HG03575 (cell line): Measurements from ENCODE around the gene AK8.

Experiments
- ATAC-seq: cut with Tn5 transposase; IDR thresholded peaks from one replicate; pipeline ENCODE4 v1.9.1; 2021; ENCODE audit not compliant: unreplicated experiment, insufficient number of reproducible peaks, low FRiP score; ENCODE audit errors: extremely low read depth

AK8 gene, protein sequence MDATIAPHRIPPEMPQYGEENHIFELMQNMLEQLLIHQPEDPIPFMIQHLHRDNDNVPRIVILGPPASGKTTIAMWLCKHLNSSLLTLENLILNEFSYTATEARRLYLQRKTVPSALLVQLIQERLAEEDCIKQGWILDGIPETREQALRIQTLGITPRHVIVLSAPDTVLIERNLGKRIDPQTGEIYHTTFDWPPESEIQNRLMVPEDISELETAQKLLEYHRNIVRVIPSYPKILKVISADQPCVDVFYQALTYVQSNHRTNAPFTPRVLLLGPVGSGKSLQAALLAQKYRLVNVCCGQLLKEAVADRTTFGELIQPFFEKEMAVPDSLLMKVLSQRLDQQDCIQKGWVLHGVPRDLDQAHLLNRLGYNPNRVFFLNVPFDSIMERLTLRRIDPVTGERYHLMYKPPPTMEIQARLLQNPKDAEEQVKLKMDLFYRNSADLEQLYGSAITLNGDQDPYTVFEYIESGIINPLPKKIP

DNA sequence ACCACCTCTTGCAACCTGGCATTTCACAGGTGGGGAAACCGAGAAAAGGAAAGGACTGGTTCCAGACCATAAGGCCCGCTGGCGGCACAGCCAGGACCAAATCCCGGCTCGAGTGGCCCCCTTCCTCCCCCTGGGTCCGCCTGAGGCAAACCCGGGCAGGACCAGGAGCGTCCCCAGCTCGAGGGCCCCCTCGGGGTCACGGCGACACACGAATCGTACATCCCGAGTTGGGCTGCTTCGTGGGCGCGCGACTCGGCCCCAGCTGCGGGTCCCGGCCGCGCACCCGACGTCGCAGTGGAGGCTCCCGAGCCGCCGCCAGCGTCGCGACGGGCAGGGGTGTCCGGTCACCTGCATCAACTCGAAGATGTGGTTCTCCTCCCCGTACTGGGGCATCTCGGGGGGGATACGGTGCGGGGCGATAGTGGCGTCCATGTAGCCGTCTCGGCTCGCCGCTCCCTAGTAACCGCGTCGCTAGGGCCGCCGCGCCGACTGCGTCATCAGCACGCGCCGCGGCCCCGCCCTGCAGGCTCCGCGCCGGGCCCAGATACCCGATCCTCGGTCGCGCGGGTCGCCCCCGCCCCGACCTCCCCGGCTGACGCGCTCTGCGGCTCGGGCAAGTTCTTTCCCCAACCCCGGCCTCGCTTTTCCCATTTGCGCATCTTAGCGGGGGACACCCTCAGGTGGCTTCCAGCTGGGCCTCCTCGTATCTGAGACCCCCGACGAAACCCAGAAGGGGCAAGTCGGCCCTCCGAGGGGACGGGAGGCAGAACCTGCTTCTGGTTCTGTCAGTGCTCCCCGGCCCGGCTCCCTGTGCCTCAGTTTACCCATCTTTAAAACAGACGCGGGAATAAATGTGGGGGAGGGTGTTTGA lies at the start of gene AK8:
Gene AK8, minus strand, starts transcription at position 461 of the 871 bp plus-strand sequence. Its CDS starts 29 bp downstream, at position 432.
- no peak for ATAC-seq

DNA sequence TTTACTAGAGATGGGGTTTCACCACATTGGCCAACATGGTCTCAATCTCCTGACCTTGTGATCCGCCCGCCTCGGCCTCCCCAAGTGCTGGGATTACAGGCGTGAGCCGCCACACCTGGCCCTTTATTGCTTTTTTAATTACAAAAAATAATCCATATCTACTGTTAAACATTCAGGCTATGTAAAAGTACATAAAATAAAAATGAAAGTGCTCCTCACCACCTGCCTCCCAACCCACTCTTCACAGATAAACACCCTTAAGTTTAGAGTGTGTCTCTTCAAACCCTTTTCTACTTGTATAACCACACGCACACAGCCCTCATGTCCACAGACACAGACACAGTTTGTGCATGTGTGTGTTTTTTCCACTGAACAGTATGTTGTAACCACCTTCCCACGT lies 49.6 kb upstream of the AK8 start:
- ATAC-seq = no peak

DNA sequence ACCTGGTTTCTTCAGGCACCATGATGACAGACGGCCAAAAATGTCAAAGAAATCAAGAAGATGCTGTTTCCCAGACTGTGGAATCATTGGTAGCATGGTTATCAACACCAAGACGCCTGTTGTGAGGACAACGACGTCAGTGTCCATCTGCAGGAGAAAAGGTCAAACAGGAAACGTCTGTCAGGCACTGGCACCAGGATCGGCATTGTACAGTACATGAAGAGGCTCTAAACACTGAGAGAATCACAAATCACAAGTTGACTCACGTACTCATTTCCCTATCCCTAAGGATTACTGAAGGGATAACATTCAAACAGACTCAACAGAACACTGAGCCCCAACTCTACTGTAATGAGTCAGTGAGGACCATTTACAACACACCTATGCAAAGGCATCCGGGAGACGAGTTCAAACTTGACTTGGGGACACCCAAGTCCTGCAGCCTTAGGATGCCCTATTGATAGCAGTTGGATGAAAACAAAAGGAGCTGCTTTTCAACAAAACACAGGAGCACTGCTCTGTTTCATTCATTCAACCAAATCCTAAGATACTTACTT lies 45.3 kb upstream of the AK8 start:
- ATAC-seq = no peak

DNA sequence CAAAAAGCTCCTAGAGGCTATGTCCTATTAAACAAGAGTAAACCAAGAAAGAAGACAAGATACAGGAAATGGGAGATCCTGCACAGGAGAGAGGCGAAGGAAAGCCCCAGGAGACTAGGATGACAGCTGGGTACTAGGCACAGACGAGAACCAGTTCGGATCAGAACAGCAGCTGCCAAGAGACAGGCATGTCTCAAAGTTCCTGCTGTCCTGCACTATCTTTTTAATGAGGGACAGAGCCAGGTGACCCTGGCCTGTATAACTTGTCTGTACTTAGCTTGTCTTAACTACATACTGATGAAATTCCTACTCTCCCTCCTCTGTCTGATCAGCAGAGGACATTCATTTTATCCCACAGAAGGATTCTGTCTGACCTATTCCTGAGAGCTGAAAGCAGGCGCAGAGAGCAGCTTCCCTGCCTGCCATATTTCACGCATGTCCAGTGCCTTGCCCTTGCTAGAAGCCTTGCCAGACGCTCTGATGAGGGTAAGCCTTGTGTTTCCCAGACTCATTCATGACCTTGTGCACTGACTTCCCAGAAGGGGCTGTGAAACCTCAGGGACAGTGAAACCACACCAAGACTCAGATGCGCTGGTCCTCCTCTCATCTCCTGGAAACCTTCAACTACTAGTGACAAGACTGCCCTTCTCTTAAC lies 41.7 kb upstream of the AK8 start:
- no peak for ATAC-seq

DNA sequence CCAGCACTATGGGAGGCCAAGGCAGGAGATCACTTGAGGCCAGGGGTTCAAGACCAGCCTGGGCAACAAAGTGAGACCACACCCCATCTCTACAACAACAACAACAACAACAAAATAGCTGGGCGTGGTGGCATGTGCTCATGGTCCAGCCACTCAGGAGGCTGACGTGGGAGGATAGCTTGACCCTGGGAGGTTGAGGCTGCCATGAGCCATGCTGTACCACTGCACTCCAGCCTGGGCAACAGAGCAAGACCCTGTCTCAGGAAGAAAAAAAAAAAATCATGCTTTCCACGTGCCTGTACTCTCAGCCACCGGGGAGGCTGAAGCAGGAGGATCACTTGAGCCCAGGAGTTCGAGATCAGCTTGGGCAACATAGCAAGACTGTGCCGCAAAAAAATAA lies 36.8 kb upstream of the AK8 start:
- no peak for ATAC-seq

DNA sequence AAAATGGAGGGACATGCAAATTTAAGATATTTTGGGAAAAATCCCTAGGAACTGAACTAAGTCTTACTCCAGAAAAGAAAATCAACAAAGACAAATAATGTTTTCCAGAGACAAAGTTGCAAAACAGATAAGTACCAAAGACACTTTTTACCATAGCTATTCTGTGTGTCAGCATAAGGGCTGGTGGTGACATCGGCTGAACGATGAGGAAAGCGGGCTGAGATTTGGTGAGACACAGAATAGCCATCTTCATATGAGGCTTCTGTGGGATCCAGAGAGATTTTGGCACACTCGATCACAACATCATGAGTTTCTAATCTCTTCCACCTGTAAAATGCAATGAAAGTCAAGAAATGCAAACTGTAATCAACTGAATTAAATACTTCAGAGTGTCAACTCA lies 34.0 kb upstream of the AK8 start:
- no peak for ATAC-seq

DNA sequence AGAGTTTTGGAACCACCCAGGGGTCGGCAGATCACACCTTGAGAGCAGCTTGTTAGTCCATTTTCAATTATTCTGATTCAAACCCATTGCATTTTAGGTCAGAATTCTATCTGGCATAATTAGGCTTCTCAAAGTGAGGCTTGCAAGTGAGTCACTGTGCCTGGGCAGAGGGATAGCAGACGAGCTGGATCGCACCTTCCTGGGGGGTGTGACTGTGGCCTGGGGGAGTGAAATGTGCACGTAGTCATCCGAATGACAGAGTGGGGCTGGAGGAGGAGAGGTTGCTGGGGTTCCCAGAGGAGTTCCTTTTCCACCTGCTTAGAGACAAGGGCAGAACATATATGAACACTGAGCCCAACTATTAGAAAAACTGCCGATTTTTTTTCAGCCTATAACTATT lies 32.3 kb upstream of the AK8 start:
- ATAC-seq = no peak

DNA sequence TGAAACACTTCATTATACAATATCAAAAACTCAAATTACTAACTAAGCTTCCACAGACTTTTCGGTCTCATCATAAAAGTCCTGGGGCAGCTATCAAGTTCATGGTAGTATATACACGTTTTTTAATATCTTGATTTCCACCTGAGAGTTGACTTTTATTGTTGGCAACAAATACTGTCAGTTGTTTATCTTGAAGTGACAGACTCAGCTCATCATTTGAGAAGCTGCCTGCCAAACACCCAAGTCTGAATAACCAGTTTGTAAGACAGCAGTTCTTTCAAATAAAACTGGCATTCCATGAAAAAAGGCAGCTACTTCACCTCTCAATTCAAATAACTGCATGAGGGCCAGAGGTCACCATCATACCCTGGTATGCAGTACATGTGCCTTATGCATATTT lies 31.2 kb upstream of the AK8 start:
- ATAC-seq = no peak

DNA sequence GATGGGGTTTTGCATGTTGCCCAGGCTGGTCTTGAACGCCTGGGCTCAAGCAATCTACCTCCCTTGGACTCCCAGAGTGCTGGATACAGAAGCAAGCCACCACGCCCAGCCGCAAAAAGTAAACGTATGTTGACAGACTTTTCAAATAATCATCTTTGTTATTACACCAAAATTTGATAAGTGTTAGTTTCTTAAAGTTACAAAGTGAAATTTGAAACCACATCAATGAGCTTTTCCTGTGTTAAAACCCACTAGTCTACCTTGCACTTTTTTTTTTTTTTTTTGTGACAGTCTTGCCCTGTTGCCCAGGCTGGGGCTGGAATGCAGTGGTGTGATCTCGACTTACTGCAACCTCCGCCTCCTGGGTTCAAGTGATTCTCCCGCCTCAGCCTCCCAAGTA lies 30.6 kb upstream of the AK8 start:
- no peak for ATAC-seq

DNA sequence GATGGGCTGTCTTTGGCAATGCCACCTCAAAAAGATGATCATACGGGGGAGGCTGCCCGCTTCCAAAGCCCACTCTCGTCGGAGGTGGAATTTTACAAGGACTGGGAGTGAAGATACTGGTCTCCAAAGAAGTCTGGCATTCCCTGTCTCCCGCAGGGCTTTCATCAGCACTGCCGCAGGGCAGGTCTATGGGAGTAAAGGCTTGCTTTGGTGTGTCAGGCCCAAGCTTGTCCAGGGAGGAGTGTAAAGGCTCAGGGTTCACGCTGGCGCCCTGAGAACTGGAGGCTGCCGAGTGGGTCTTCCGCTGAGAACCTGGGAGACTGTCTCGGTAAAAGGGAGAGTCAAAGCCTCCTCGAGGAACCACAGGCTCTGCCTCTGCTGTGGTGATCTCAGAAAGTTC lies 27.6 kb upstream of the AK8 start:
- ATAC-seq = no peak

DNA sequence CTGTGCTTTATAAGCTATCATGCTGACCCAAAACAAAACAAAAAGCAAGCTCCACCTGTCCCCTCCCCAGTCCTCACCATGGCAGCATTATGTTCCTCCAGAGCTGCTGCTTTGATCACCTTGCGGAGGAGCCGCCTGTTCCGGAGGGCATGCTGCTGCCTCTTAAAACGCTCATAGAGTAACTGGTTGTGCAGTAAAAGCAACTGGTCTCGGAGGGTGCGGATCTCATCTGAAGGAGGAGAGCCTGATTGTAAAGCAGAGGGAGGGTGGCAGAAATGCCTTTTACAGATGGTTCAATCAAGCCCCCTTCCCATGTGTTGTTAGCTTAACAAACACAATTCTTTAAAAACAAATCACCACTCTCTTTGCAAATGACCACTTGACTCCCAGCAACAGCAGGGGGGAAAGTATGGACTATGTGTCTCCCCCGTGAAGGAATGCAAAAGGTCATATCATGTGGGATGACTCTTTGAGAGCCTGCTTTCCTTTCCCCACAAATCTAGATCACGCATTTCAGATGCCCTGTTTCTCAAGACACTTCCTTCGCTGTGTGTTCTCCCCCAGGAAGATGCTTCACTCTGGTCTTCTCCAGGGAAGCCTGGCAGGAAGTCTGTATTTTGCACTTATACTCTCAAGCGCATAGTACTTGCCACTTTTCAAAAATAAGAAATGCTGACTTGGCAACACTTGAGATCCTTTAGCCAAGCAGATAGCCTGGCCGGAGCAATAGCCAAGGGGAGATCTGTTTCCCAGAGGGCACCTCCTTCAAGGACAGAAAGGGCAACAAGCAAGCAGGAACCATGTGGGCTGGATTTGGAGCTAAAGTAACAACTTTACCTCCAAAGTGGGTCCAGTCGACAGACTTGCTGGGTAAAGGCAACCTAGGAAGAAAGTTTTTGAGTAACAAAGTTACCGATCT lies 25.7 kb upstream of the AK8 start:
- ATAC-seq = no peak

DNA sequence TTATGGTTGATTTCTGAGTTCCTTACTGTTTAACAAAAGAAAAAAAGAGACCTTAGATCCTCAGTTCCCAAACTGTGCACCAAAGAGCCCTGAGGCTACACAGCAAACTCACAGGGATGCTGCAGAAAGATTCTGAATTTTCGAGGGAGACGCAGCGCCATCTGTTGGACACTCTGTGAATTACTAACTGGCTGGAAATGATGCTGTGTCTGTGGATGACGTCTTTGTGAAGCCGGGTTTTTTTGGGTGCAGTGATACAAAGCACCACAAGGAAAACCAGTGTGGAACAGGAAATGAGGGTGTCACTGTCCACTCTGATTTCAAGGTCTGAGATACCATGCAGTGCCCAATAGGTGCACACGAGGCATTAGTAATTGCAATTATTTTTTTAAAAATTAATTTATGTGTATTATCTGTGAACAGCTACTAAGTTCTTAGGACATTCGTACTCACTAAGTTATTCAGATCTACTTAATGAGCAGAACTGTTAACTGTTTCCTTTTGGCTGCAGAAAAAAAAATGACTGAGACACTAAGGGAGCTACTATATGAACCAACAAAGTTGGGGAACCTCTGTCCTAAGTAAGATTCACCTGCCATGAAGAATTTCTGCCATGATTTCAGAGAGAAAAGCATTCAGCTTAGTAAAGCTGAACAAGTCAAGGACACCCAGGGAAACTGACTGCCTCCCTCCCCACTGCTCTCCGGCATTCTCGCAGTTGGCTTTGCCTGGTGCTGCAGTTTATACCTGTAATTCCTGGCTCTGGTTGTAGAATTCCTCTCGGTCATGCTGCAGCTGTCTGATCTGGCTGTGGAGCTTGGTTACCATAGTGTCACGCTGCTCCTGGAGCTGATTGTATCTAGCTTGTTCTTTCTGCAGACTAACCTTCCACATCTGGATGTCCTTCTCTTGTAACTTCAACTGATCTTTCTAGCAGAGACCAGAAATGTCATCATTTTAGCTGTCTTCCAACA lies 24.1 kb upstream of the AK8 start:
- ATAC-seq = no peak

DNA sequence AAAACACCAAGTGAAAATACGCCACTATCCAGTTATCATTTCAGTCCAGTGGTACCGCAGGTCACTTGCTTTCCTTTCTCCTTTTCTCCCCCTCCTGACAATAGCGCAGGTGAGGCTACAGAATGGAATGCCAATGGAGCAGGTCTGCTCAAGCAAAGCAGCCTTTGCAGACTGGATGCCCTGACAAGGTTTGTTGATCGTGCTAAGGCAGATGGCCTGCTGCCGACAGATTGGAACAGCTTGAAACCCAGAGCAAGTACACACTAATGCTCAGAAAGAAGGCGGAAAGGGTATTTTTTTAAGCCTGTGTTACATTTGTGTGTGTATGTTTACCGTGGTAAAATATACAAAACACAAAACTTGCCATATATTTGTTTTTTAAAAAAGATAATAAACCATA lies 20.0 kb upstream of the AK8 start:
- no peak for ATAC-seq

DNA sequence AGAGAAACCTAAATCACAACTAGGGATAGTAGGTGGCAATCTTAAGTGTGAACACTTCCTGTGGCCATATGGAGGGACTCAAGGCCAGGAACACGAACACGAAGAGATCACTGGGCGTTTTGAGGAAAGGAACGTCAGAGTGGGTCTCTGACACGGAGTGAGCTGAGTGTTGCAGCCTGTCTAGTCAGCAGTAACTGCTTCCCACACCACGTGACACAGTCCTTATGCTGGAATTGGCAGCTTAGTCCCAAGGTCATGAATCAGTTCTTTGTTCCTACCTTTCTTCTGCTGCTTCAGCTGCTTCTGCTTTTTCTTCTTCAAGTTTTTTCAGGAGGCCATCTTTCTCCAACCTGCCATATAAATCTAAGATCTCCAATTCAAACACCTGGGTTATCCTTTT lies 18.8 kb upstream of the AK8 start:
- no peak for ATAC-seq

DNA sequence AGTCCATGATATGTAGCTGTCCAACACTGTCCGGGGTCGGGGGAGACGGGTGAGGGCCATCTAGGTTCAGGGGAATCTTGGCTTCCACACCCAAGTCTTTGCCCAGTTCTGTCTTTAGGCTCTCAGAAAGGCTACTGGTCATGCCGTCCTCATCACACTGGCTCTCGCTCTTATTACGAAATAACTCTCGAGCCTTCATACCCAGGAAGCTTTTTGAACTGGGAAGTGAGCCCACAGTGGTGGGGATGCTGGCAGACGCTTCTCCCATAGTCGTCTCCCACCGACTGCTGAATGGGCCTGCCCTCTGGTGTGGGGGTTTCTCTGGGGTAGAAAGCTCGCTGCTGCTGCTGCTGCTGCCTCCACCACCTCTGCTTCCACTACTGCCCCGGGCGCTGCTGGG lies 18.2 kb upstream of the AK8 start:
- ATAC-seq = no peak

DNA sequence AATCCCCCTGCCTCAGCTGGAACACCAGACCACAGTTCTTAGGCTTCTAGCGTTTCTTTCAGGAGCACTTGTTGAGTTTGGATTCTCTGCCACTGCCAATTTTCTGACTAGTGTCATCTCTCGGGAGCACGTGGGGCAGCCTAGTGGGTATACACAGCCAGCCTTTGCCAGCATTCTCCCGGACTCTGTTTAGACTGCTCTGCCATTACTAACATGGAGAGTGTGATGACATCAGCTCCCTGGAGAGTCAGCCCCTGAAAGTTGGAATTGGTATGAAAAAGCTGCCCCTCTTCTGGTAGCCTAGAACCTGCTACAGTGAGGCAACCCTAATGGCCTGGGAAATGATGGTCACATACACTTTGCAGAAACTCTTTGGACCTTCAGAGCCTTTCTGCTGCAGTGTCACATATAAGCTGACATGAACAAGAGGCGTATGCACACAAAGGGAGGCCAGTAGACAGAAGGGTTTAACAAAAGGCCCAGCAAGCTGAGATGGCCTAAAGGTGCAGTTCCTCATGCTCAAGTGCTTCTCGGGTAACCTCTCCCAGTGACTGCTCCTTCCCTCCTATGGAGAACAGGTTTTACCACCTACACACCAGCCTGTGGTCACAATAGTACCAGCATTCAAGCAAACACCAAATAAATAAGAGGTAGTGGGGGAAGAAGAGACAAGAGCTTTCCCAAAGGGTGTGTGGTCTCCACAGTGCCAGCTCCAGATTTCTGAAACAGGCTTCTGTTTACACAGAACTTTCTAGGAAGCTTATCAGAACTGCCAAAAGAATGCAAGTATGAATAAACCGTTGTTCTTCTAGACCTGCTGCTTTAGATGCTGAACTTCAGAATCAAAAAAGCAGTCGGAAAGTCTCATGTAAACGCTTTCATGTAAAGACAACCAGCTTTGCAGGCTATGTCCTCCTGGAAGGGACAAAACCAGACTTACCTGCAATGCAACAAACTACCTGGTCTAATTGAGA lies 17.1 kb upstream of the AK8 start:
- ATAC-seq = no peak
